Measurements from ENCODE around the gene CPT1B. TPM values are rescaled to one million over a fixed set of nuclear protein-coding genes. Genes with fewer than 3 reads are reported as not detected.

CPT1B gene
- total and polyA plus RNA-seq, 2 of the 8 experiments (the other 6 are each of a cell fraction or from before 2014, with no cell fraction given) = 34.2 to 36.2 TPM

DNA sequence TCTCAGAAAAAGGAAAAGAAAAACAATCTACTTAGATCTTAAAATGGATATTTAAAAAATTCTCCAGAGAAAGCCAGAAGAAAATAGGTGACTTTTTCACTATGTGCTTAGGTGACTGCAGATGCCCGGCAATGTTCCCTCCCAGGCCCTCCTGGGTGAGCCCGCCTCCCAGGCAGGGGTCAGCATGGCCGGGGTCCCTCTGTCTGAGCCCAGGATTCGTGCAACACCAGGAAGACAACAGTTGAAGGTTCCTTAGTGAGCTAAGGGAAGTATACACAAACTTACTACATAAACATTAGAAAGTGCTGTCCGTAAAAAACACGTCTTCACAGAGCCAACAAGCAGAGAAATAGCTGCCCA lies 33.9 kb upstream of the CPT1B start:
- Histone ChIP-seq H3K9ac (replicated peaks in 1 of 4; ENCODE audit: extremely low read depth in 1 of 4, low read depth in 3 of 4, low read length in 3 of 4) (no peak overlapping the region), H3K4ac (replicated peaks; ENCODE audit: insufficient read length, low read depth, low read length) (no peak overlapping the region), H2BK20ac (ENCODE audit: low read length) (no peak overlapping the region), H3K18ac (ENCODE audit: extremely low read depth, low read length) (no peak overlapping the region), H2BK15ac (ENCODE audit: low read length) (no peak overlapping the region), H3K27me3 (replicated peaks in 1 of 4; ENCODE audit: control insufficient read depth in 3 of 4, extremely low read depth in 1 of 4, insufficient read depth in 3 of 4, low read length in 3 of 4) (peaks cover 0 to 13% (median 9%) of the 10 kb centered on the region in 4 experiments; a peak in 6 of 7 replicates), H3K9me3 (ENCODE audit: insufficient read depth in 2 of 2, low read depth in 1 of 2, low read length in 1 of 2) (no peaks in the 10 kb centered on the region), H3K4me3 (ENCODE audit: extremely low read depth in 1 of 4, insufficient read depth in 2 of 4, low read depth in 3 of 4, low read length in 4 of 4) (no peak overlapping the region), H4K8ac (ENCODE audit: extremely low read depth, insufficient read depth, low read length) (no peak overlapping the region), H3K36me3 (ENCODE audit: control insufficient read depth in 2 of 4, insufficient read depth in 4 of 4, low read length in 3 of 4) (no peaks in the 10 kb centered on the region), H2AK5ac (ENCODE audit: low read depth, low read length) (no peak overlapping the region), H3K79me2 (ENCODE audit: control insufficient read depth in 1 of 2, insufficient read depth in 2 of 2, low read length in 2 of 2) (no peaks in the 10 kb centered on the region), H4K5ac (ENCODE audit: insufficient read length, low read depth, low read length) (no peak overlapping the region), H3K79me1 (ENCODE audit: low read depth, low read length) (no peaks in the 10 kb centered on the region), H3K23ac (ENCODE audit: insufficient read length) (no peak overlapping the region), H4K20me1 (replicated peaks in 1 of 2; ENCODE audit: control insufficient read depth in 1 of 2, insufficient read depth in 2 of 2, low read length in 2 of 2) (peaks cover 0 to 4% of the 10 kb centered on the region in 2 experiments), H3K4me1 (replicated peaks in 1 of 4; ENCODE audit: control insufficient read depth in 3 of 4, insufficient read depth in 4 of 4, low read length in 3 of 4) (peaks cover 0 to 13% (median 2%) of the 10 kb centered on the region in 4 experiments; a peak in 4 of 7 replicates), H3K4me2 (ENCODE audit: insufficient read depth in 1 of 2, low read depth in 2 of 2, low read length in 2 of 2) (peak overlapping the region in 1 of 2 experiments; percentile 44; a peak in 1 of 4 replicates), H3K27ac (ENCODE audit: low read depth, low read length) (no peak overlapping the region), H2BK120ac (replicated peaks; ENCODE audit: low read depth, low read length) (no peak overlapping the region), H2AFZ (ENCODE audit: low read length) (no peak overlapping the region), H2BK12ac (ENCODE audit: low read depth, low read length) (no peak overlapping the region), H3K23me2 (ENCODE audit: low read depth, low read length) (no peaks in the 10 kb centered on the region), H3K56ac (replicated peaks; ENCODE audit: insufficient read length, low read depth, low read length) (no peak overlapping the region), H4K91ac (replicated peaks; ENCODE audit: insufficient read length, low read length) (no peak overlapping the region), H3K14ac (ENCODE audit: insufficient read length) (no peak overlapping the region), H2BK5ac (ENCODE audit: low read depth, low read length) (no peak overlapping the region)
- no peak for FAIRE-seq
- 83% methylated on average over 6 of the region's 6 CpGs; no CpG with 5 or more reads in 1 of the 2 experiments for WGBS, 2 experiments (ENCODE audit: extremely low coverage in 1 of 2, insufficient coverage in 1 of 2, insufficient read length in 1 of 2, insufficient replicate concordance in 2 of 2, low coverage in 1 of 2, low lambda C conversion rate in 2 of 2, missing lambda C conversion rate in 1 of 2)
- ChIA-PET CTCF (ENCODE audit: partially characterized antibody) (interaction anchor here (0.9 to 3.5 kb wide), 12 partner anchors 8 to 87 kb away, joined by 3 to 23 read pairs (median 3); partner anchors contain the start of gene CPT1B), POLR2A (ENCODE audit: partially characterized antibody) (interaction anchor here (1.0 to 1.6 kb wide), 4 partner anchors 16 to 73 kb away, joined by 3 to 4 read pairs (median 3); no protein-coding TSS in a partner anchor)
- no peak for DNase-seq (ENCODE audit: low read depth in 1 of 2, low spot score in 2 of 2)
- TF ChIP-seq CBX5 (IDR thresholded peaks at IDR 0.05; ENCODE audit: low read depth, low read length) (no peak), CHD2 (IDR thresholded peaks at IDR 0.05; ENCODE audit: low read length) (no peak), SIX5 (IDR thresholded peaks at IDR 0.05; ENCODE audit: low read depth, low read length) (no peak)
- TF ChIP-seq, protein P1, sequence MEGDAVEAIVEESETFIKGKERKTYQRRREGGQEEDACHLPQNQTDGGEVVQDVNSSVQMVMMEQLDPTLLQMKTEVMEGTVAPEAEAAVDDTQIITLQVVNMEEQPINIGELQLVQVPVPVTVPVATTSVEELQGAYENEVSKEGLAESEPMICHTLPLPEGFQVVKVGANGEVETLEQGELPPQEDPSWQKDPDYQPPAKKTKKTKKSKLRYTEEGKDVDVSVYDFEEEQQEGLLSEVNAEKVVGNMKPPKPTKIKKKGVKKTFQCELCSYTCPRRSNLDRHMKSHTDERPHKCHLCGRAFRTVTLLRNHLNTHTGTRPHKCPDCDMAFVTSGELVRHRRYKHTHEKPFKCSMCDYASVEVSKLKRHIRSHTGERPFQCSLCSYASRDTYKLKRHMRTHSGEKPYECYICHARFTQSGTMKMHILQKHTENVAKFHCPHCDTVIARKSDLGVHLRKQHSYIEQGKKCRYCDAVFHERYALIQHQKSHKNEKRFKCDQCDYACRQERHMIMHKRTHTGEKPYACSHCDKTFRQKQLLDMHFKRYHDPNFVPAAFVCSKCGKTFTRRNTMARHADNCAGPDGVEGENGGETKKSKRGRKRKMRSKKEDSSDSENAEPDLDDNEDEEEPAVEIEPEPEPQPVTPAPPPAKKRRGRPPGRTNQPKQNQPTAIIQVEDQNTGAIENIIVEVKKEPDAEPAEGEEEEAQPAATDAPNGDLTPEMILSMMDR (IDR thresholded peaks at IDR 0.05; ENCODE audit: control extremely low read depth in 1 of 3, insufficient read depth in 1 of 3, low read depth in 1 of 3, low read length in 3 of 3) = no peak
